Hepatocyte (in vitro differentiated cells): Measurements from ENCODE around the gene FBXL2. TPM values are rescaled to one million over a fixed set of nuclear protein-coding genes. Genes with fewer than 3 reads are reported as not detected.
A peak's percentile ranks its signal among the peaks of the same experiment; 100 is the strongest.
"Not testable (repeated sequence)": the region's sequence is repeated elsewhere in the genome, so short reads cannot be mapped to it uniquely, and the experiment has no call there.

Source experiments
- DNase-seq: peaks from one replicate; pipeline ENCODE4 v3.0.0-alpha.2; 2016; ENCODE audit warnings: low spot score
- H2AFZ ChIP-seq: fragments of 200-600 bp; sonication (generic); 2 replicates; pipeline ENCODE4 v1.6.0; 2016; ENCODE audit warnings: antibody characterized with exemption, mild to moderate bottlenecking
- H3K27ac ChIP-seq: fragments of 200-600 bp; sonication (generic); 2 replicates; pipeline ENCODE4 v1.5.1; 2016; ENCODE audit warnings: mild to moderate bottlenecking
- H3K27me3 ChIP-seq: fragments of 200-600 bp; sonication (generic); 2 replicates; pipeline ENCODE4 v1.6.1; 2016
- H3K36me3 ChIP-seq: fragments of 200-600 bp; sonication (generic); replicated peaks from 2 replicates; pipeline ENCODE4 v1.5.1; 2016; ENCODE audit warnings: low read depth; ENCODE audit not compliant: insufficient read depth
- H3K4me1 ChIP-seq: fragments of 200-600 bp; sonication (generic); 2 replicates; pipeline ENCODE4 v1.5.1; 2016; ENCODE audit warnings: mild to moderate bottlenecking, moderate library complexity; ENCODE audit not compliant: insufficient read depth
- H3K4me2 ChIP-seq: fragments of 200-600 bp; sonication (generic); 2 replicates; pipeline ENCODE4 v1.6.0; 2016
- H3K4me3 ChIP-seq: fragments of 200-600 bp; sonication (generic); 2 replicates; pipeline ENCODE4 v1.5.1; 2016; ENCODE audit warnings: mild to moderate bottlenecking
- H3K79me2 ChIP-seq: fragments of 200-600 bp; sonication (generic); 2 replicates; pipeline ENCODE4 v1.6.0; 2017; ENCODE audit warnings: mild to moderate bottlenecking
- H3K9me2 ChIP-seq: fragments of 200-600 bp; sonication (generic); replicated peaks from 2 replicates; pipeline ENCODE4 v1.6.0; 2017; ENCODE audit warnings: mild to moderate bottlenecking; ENCODE audit not compliant: insufficient read depth
- H3K9me3 ChIP-seq: fragments of 200-600 bp; sonication (generic); 2 replicates; pipeline ENCODE4 v1.5.1; 2016; ENCODE audit warnings: low read depth, mild to moderate bottlenecking
- H4K20me1 ChIP-seq: fragments of 200-600 bp; sonication (generic); 2 replicates; pipeline ENCODE4 v1.6.0; 2016; ENCODE audit warnings: mild to moderate bottlenecking; ENCODE audit not compliant: insufficient read depth, poor library complexity, severe bottlenecking
- EZH2 ChIP-seq: fragments of 200-600 bp; sonication (generic); IDR thresholded peaks from 2 replicates; pipeline ENCODE4 v1.6.1; 2016; ENCODE audit warnings: antibody characterized with exemption, mild to moderate bottlenecking, borderline replicate concordance
- EZH2phosphoT487 ChIP-seq: fragments of 200-600 bp; sonication (generic); IDR thresholded peaks from one replicate; pipeline ENCODE4 v1.6.1; 2018; ENCODE audit warnings: antibody characterized with exemption, mild to moderate bottlenecking, low read depth, moderate library complexity; ENCODE audit not compliant: unreplicated experiment, severe bottlenecking
- WGBS: methylation state at CpG from one replicate; pipeline ENCODE4 v1.1.6; 2016; ENCODE audit warnings: low lambda C conversion rate; ENCODE audit errors: missing lambda C conversion rate; 5-methylcytosine and 5-hydroxymethylcytosine counted together
- polyA plus RNA-seq: library from polyadenylated mRNA; unstranded; fragments of >200 nt; fragmentation: Nextera tagmentation; extraction: Ambion mirVana; gene quantifications from 2 replicates; pipeline ENCODE4 v1.2.1, GENCODE V29; 2016
- total RNA-seq: library from RNA; depleted of rRNA; stranded (reverse); fragments of >200 nt; gene quantifications from 2 replicates; pipeline ENCODE4 v1.2.3, GENCODE V29; 2014
- TF ChIP-seq, protein P1 (sequence below): fragments of 200-600 bp; sonication (generic); IDR thresholded peaks from 2 replicates; pipeline ENCODE4 v1.5.1; 2016; ENCODE audit warnings: antibody characterized with exemption, mild to moderate bottlenecking; ENCODE audit not compliant: poor library complexity

FBXL2 gene
- total and polyA plus RNA-seq, 2 experiments from 2014 or later, result 15.6 to 15.7 TPM

DNA sequence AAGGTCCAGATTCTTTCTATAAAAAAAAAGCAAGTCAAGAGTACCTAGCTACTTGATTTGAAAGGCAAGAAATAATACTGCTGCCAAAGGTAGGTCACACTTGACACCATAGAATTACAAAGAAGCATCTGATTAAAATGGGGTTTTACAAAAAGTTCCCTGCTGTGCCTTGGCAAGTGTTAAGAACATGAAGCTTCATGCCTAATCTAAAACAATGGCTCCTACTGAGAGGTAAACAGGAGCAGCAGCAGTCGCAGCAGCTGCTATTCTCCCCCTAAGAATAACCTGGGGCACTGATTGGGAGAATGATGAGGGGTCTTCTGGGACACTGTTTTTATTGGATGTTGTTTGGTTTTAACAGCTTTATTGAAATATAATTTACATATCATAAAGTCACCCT, 148.8 kb downstream of the FBXL2 start:
- H3K9me3 ChIP-seq, result no peaks in the 10 kb centered on the region
- H3K27me3 ChIP-seq, result no peaks in the 10 kb centered on the region
- H4K20me1 ChIP-seq, result peaks cover 53% of the 10 kb centered on the region
- 71% methylated on average over 1 of the region's 1 CpG for WGBS
- H3K36me3 ChIP-seq, result no peaks in the 10 kb centered on the region
- no peak overlapping the region for H2AFZ ChIP-seq
- no peak overlapping the region for H3K4me3 ChIP-seq
- H3K79me2 ChIP-seq, result peaks cover 98% of the 10 kb centered on the region
- no peak for TF ChIP-seq EZH2phosphoT487
- TF ChIP-seq, protein P1, sequence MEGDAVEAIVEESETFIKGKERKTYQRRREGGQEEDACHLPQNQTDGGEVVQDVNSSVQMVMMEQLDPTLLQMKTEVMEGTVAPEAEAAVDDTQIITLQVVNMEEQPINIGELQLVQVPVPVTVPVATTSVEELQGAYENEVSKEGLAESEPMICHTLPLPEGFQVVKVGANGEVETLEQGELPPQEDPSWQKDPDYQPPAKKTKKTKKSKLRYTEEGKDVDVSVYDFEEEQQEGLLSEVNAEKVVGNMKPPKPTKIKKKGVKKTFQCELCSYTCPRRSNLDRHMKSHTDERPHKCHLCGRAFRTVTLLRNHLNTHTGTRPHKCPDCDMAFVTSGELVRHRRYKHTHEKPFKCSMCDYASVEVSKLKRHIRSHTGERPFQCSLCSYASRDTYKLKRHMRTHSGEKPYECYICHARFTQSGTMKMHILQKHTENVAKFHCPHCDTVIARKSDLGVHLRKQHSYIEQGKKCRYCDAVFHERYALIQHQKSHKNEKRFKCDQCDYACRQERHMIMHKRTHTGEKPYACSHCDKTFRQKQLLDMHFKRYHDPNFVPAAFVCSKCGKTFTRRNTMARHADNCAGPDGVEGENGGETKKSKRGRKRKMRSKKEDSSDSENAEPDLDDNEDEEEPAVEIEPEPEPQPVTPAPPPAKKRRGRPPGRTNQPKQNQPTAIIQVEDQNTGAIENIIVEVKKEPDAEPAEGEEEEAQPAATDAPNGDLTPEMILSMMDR, result no peak
- TF ChIP-seq EZH2, result no peak
- H3K9me2 ChIP-seq, result no peaks in the 10 kb centered on the region
- peak overlapping the region; percentile 66 for H3K27ac ChIP-seq
- H3K4me1 ChIP-seq, result no peaks in the 10 kb centered on the region
- no peak overlapping the region for H3K4me2 ChIP-seq
- no peak for DNase-seq

DNA sequence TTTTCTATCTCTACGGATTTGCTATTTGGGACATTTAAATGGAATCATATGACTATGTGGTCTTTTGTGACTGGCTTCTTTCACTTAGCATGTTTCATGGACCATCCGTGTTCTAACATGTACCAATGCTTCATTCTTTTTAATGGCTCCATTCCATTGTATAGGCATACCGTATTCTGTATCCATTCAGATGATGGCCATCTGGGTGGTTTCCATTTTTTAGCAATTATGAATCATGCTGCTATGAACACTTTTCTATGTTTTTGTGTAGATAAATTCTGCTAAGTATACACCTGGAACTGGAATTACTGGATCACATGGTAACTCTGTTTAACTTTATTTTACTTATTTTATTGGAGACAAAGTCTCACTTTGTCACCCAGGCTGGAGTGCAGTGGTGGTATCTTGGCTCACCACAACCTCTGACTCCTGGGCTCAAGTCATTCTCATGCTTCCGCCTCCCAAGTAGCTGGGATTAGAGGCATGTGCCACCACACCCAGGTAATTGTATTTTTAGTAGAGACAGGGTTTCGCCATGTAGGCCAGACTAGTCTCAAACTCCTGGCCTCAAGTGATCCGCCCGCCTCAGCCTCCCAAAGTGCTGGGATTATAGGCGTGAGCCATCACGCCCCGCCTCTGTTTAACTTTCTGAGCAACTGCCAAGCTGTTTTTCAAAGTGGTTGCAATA, 149.5 kb downstream of the FBXL2 start:
- Histone ChIP-seq H3K79me2 (peaks cover 100% of the 10 kb centered on the region), H3K4me2 (peak overlapping the region; percentile 22), H2AFZ (no peak overlapping the region), H3K36me3 (no peaks in the 10 kb centered on the region), H4K20me1 (peaks cover 59% of the 10 kb centered on the region), H3K4me1 (no peaks in the 10 kb centered on the region), H3K4me3 (no peak overlapping the region), H3K9me2 (no peaks in the 10 kb centered on the region), H3K27ac (peak overlapping the region; percentile 66), H3K27me3 (no peaks in the 10 kb centered on the region), H3K9me3 (no peaks in the 10 kb centered on the region)
- peak; percentile 52 for DNase-seq
- TF ChIP-seq EZH2, result no peak
- TF ChIP-seq, protein P1, result no peak
- TF ChIP-seq EZH2phosphoT487, result no peak
- WGBS, result 68% methylated on average over 10 of the region's 10 CpGs

DNA sequence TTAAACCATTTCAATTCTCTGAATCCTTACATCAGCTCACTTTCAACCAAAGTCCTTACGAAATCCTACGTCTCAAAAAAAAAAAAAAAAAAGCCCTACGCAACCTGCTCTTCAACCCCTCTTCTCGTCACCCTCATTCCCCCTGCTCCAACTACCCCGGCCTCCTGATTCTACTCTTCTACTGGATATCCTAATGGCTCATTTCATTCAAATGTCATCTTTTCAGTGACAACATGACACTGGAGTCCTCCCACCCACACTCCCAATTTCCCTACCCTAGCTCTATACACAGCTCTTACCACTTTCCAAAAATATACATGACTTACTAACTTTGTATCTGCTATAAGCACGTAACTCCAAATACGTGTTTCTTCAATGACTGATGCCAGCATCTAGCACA, 151.5 kb downstream of the FBXL2 start:
- Histone ChIP-seq H3K27me3 (no peaks in the 10 kb centered on the region), H3K36me3 (no peaks in the 10 kb centered on the region), H2AFZ (no peak overlapping the region), H4K20me1 (peaks cover 78% of the 10 kb centered on the region), H3K9me2 (no peaks in the 10 kb centered on the region), H3K4me3 (no peak overlapping the region), H3K4me2 (no peak overlapping the region), H3K27ac (no peak overlapping the region), H3K4me1 (no peaks in the 10 kb centered on the region), H3K9me3 (no peaks in the 10 kb centered on the region), H3K79me2 (peaks cover 100% of the 10 kb centered on the region)
- no peak for DNase-seq
- TF ChIP-seq, protein P1, result no peak
- TF ChIP-seq EZH2phosphoT487 (no peak), EZH2 (no peak)
- 80% methylated on average over 7 of the region's 7 CpGs for WGBS

DNA sequence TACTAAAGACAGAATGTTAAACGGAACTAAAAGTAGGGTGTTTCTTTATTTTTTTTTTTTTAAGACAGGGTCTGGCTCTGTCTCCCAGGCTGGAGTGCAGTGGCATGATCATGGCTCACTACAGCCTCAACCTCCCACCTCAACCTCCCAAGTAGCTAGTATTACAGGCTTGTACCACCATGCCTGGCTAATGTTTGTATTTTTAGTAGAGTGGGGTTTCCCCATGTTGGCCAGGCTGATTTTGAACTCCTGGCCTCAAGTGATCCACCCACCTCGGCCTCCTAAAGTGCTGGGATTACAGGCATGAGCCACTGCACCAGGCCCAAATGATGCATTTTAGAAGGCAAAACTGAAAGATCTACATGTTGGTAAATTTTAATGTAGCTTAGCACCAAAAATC, 152.1 kb downstream of the FBXL2 start:
- peaks cover 82% of the 10 kb centered on the region for H4K20me1 ChIP-seq
- WGBS, result 81% methylated on average over 2 of the region's 2 CpGs

More for the DNA sequence above, 152.1 kb downstream of the FBXL2 start:
- H3K27ac ChIP-seq, H3K4me2 ChIP-seq, H3K27me3 ChIP-seq, H3K36me3 ChIP-seq, H3K4me3 ChIP-seq, DNase-seq, H3K9me3 ChIP-seq, H3K4me1 ChIP-seq, H2AFZ ChIP-seq, H3K9me2 ChIP-seq: not testable (repeated sequence)
- H3K79me2 ChIP-seq, result peaks cover 100% of the 10 kb centered on the region
